HFFc6 (cell line): Measurements from ENCODE around the gene KMT2C. TPM values are rescaled to one million over a fixed set of nuclear protein-coding genes. Genes with fewer than 3 reads are reported as not detected.

Source experiments
- DNase-seq: peaks from one replicate; pipeline ENCODE4 v3.0.0-alpha.2; 2018
- H3K27ac Mint-ChIP-seq: 2 replicates; pipeline ENCODE4 v1.8.0; 2020; ENCODE audit warnings: mild to moderate bottlenecking, mixed read lengths
- H3K27me3 Mint-ChIP-seq: 2 replicates; pipeline ENCODE4 v1.8.0; 2021; ENCODE audit warnings: mild to moderate bottlenecking, moderate library complexity, mixed read lengths; ENCODE audit not compliant: insufficient read depth
- H3K36me3 Mint-ChIP-seq: 2 replicates; pipeline ENCODE4 v1.8.0; 2021; ENCODE audit warnings: low read depth, mixed read lengths
- H3K4me1 Mint-ChIP-seq: 2 replicates; pipeline ENCODE4 v1.8.0; 2020; ENCODE audit warnings: low read depth, mixed read lengths
- H3K4me3 Mint-ChIP-seq: 2 replicates; pipeline ENCODE4 v1.8.0; 2020; ENCODE audit warnings: mild to moderate bottlenecking, moderate library complexity, mixed read lengths
- H3K9me3 Mint-ChIP-seq: 2 replicates; pipeline ENCODE4 v1.8.0; 2020; ENCODE audit warnings: mild to moderate bottlenecking, mixed read lengths
- total RNA-seq, 6 experiments: library from RNA; stranded (reverse); fragmentation: NEBNext Ultra II Directional; extraction: Animal tissue kit (Norgen Biotek cat#: 25700); gene quantifications; 2 replicates in 1 of 6; 3 replicates in 5 of 6; pipeline ENCODE4 v1.2.3, GENCODE V29; 2021
- TF ChIP-seq, protein P1 (sequence below): fragments of 200-600 bp; sonication (generic); IDR thresholded peaks from 2 replicates; pipeline ENCODE4 v1.5.0; 2021; ENCODE audit warnings: antibody characterized with exemption, mild to moderate bottlenecking

Gene KMT2C
- total RNA-seq, 6 experiments from 2014 or later: 23.5 to 30.8 (median 26.0) TPM

DNA sequence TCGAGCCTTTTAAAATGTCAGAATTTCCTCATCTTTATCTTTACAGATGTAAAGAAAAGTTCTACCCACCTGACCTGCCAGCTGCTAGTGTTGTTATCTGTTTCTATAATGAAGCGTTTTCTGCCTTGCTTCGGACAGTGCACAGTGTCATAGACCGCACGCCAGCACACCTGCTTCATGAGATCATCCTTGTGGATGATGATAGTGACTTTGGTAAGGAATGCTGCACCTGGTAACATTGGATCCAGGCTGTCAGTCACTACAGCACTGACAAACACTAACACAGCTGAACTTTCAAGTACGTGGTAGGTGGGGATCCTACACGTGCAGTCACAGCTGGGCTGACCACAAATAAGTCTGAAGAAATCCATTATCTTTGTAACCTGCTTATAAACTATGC lies 332.7 kb downstream of the KMT2C start:
- no peaks in the 10 kb centered on the region for H3K9me3 Mint-ChIP-seq
- H3K4me3 Mint-ChIP-seq: no peak overlapping the region
- H3K36me3 Mint-ChIP-seq: peaks cover 19% of the 10 kb centered on the region
- no peak for DNase-seq
- H3K4me1 Mint-ChIP-seq: peaks cover 5% of the 10 kb centered on the region; the same call in 1 of the 2 replicates
- TF ChIP-seq, protein P1, sequence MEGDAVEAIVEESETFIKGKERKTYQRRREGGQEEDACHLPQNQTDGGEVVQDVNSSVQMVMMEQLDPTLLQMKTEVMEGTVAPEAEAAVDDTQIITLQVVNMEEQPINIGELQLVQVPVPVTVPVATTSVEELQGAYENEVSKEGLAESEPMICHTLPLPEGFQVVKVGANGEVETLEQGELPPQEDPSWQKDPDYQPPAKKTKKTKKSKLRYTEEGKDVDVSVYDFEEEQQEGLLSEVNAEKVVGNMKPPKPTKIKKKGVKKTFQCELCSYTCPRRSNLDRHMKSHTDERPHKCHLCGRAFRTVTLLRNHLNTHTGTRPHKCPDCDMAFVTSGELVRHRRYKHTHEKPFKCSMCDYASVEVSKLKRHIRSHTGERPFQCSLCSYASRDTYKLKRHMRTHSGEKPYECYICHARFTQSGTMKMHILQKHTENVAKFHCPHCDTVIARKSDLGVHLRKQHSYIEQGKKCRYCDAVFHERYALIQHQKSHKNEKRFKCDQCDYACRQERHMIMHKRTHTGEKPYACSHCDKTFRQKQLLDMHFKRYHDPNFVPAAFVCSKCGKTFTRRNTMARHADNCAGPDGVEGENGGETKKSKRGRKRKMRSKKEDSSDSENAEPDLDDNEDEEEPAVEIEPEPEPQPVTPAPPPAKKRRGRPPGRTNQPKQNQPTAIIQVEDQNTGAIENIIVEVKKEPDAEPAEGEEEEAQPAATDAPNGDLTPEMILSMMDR: no peak
- no peaks in the 10 kb centered on the region; the same call in 1 of the 2 replicates for H3K27me3 Mint-ChIP-seq
- no peak overlapping the region for H3K27ac Mint-ChIP-seq

DNA sequence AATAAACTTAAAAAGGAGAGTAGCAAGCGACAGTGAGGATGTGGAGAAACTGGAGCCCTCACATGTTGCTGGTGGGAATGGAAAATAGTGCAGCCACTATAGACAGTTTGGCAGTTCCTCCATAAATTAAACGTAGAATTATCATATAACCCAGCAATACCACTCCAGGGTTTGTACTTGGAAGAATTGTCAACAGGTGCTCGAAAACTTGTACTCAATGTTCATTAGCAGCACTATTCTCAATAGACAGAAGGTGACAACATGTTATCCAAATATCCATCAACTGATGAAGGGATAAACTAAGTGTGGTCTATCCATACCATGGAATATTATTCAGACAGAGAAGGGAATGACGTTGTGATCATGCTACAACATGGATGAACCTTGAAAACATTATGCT lies 338.5 kb downstream of the KMT2C start:
- H3K36me3 Mint-ChIP-seq: peaks cover 8% of the 10 kb centered on the region; the same call in 1 of the 2 replicates
- H3K9me3 Mint-ChIP-seq: no peaks in the 10 kb centered on the region
- H3K27ac Mint-ChIP-seq: no peak overlapping the region
- no peaks in the 10 kb centered on the region for H3K4me1 Mint-ChIP-seq
- DNase-seq: no peak
- H3K4me3 Mint-ChIP-seq: no peak overlapping the region
- no peaks in the 10 kb centered on the region; the same call in 1 of the 2 replicates for H3K27me3 Mint-ChIP-seq
- TF ChIP-seq, protein P1: no peak

DNA sequence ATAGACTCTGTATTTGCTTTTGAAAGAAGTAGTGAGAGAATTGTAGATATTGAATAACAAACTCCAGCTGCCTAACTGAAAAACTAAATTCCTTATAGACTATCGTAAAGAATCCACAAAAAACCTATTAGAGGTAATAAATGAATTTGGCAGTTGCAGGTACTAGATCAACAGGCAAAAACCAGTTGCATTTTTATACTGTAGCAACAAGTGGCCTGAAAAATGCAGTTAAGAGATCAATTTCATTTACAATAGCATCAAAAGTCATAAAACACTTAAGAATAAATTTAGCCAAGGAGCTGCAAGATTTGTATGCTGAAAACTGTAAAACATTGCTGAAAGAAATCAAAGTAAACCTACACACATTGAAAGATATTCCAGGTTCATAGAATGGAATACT lies 340.0 kb downstream of the KMT2C start:
- H3K4me1 Mint-ChIP-seq: no peaks in the 10 kb centered on the region
- TF ChIP-seq, protein P1: no peak
- H3K4me3 Mint-ChIP-seq: no peak overlapping the region
- DNase-seq: no peak
- H3K27ac Mint-ChIP-seq: no peak overlapping the region
- H3K27me3 Mint-ChIP-seq: no peaks in the 10 kb centered on the region; the same call in 1 of the 2 replicates
- H3K9me3 Mint-ChIP-seq: no peaks in the 10 kb centered on the region
- peaks cover 1% of the 10 kb centered on the region; the same call in 1 of the 2 replicates for H3K36me3 Mint-ChIP-seq

DNA sequence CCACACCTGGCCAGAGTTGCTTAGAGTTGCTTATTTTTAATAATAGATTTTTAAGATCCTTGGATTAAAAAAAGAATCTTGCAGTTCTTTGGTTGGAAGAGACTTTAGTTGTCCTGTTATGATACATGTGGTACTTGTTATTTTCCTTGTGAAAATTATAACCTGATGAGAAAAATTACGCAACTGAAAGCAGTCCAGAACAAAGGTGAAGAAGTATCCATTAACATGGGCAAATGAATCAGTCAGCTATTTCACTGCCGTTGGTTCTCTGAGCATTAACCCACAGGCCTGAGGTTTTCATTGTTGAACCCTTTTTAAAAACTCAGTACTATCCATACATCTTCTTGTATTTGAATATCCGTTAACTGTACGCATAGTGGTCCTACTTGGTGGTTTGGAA lies 342.1 kb downstream of the KMT2C start:
- Mint-ChIP-seq H3K36me3 (peaks cover 9% of the 10 kb centered on the region), H3K4me1 (no peaks in the 10 kb centered on the region), H3K4me3 (no peak overlapping the region), H3K27ac (no peak overlapping the region), H3K27me3 (no peaks in the 10 kb centered on the region; the same call in 1 of the 2 replicates), H3K9me3 (peaks cover 11% of the 10 kb centered on the region)
- TF ChIP-seq, protein P1: no peak
- DNase-seq: no peak

- no peaks in the 10 kb centered on the region for H3K4me1 Mint-ChIP-seq
- peaks cover 18% of the 10 kb centered on the region for H3K9me3 Mint-ChIP-seq
- peaks cover 17% of the 10 kb centered on the region for H3K36me3 Mint-ChIP-seq
- H3K27ac Mint-ChIP-seq: no peak overlapping the region
- TF ChIP-seq, protein P1: no peak
- no peaks in the 10 kb centered on the region; the same call in 1 of the 2 replicates for H3K27me3 Mint-ChIP-seq
- DNase-seq: no peak
- H3K4me3 Mint-ChIP-seq: no peak overlapping the region
These were observed 345.1 kb downstream of the KMT2C start for GRCh38 chr7:152090747-152091146.

GRCh38 chr7:152089183-152089582 lies 346.6 kb downstream of the KMT2C start:
- no peaks in the 10 kb centered on the region; the same call in 1 of the 2 replicates for H3K27me3 Mint-ChIP-seq
- H3K4me3 Mint-ChIP-seq: no peak overlapping the region
- no peak overlapping the region for H3K27ac Mint-ChIP-seq
- peaks cover 17% of the 10 kb centered on the region for H3K36me3 Mint-ChIP-seq
- H3K9me3 Mint-ChIP-seq: peaks cover 18% of the 10 kb centered on the region
- H3K4me1 Mint-ChIP-seq: no peaks in the 10 kb centered on the region
- no peak for DNase-seq
- TF ChIP-seq, protein P1: no peak
